DMS153 (cell line): ENCODE results near the gene RORC.
A peak's percentile ranks its signal among the peaks of the same experiment; 100 is the strongest.
"Not testable (repeated sequence)": the region's sequence is repeated elsewhere in the genome, so short reads cannot be mapped to it uniquely, and the experiment has no call there.

Experiments
- DNase-seq: peaks from one replicate; lab custom pipeline; 2025; lab: John Stamatoyannopoulos, UW

The RORC gene

GRCh38 chr1:151805066-151805820 is 26.4 kb downstream of the RORC start, which contains the start of gene LINGO4:
Gene LINGO4, minus strand, starts transcription at chr1:151805419. Its CDS starts 2,715 bp downstream, at chr1:151802704.
- DNase-seq, result no peak

- DNase-seq, result no peak
Measured at GRCh38 chr1:151803915-151804314, 27.7 kb downstream of the RORC start.

- no peak for DNase-seq
Measured at GRCh38 chr1:151803164-151803563, 28.4 kb downstream of the RORC start.

GRCh38 chr1:151802372-151802771 is 29.2 kb downstream of the RORC start:
- no peak for DNase-seq

GRCh38 chr1:151801846-151802245 is 29.8 kb downstream of the RORC start:
- DNase-seq, result no peak

- no peak for DNase-seq
Measured at GRCh38 chr1:151801310-151801820, 30.2 kb downstream of the RORC start.

GRCh38 chr1:151800830-151801229 is 30.8 kb downstream of the RORC start:
- no peak for DNase-seq

GRCh38 chr1:151799179-151800022 is 32.2 kb downstream of the RORC start:
- no peak for DNase-seq

GRCh38 chr1:151798571-151798970 is 33.0 kb downstream of the RORC start:
- no peak for DNase-seq

GRCh38 chr1:151790940-151791651 is 40.5 kb downstream of the RORC start:
- DNase-seq, result no peak

GRCh38 chr1:151790071-151790939 is 41.3 kb downstream of the RORC start, which contains the start of gene TDRKH:
Gene TDRKH, minus strand, starts transcription at chr1:151790500. Its CDS starts 7,478 bp downstream, at chr1:151783022.
- peak; percentile 100 for DNase-seq

- no peak for DNase-seq
Measured at GRCh38 chr1:151787689-151788088, 43.9 kb downstream of the RORC start.

- no peak for DNase-seq
Measured at GRCh38 chr1:151783796-151784195, 47.8 kb downstream of the RORC start.

- no peak for DNase-seq
Measured at GRCh38 chr1:151782741-151783140, 48.9 kb downstream of the RORC start.

GRCh38 chr1:151782026-151782425 is 49.6 kb downstream of the RORC start:
- DNase-seq, result not testable (repeated sequence)

- not testable (repeated sequence) for DNase-seq
Measured at GRCh38 chr1:151780736-151781135, 50.9 kb downstream of the RORC start.

GRCh38 chr1:151779852-151780251 is 51.8 kb downstream of the RORC start:
- no peak for DNase-seq

- no peak for DNase-seq
Measured at GRCh38 chr1:151777317-151777716, 54.3 kb downstream of the RORC start.

GRCh38 chr1:151776665-151777062 is 54.9 kb downstream of the RORC start:
- DNase-seq, result no peak

- DNase-seq, result no peak
Measured at GRCh38 chr1:151775894-151776664, 55.5 kb downstream of the RORC start.
